PFSK-1 (cell line): Measurements from ENCODE around the gene ITK.

Source experiments
- SIN3A ChIP-seq: IDR thresholded peaks from 2 replicates; pipeline ENCODE4 v1.6.1; 2012; ENCODE audit warnings: mild to moderate bottlenecking, low read length, moderate library complexity, borderline replicate concordance; ENCODE audit not compliant: insufficient read depth
- TAF1 ChIP-seq: IDR thresholded peaks from 2 replicates; pipeline ENCODE4 v1.6.1; 2012; ENCODE audit warnings: low read length, control low read depth, borderline replicate concordance; ENCODE audit not compliant: insufficient read depth

GRCh38 chr5:157282150-157282549 is 101.5 kb downstream of the ITK start:
- TF ChIP-seq TAF1 (no peak), SIN3A (no peak)
